Keratinocyte (primary cell): Measurements from ENCODE around the gene PAQR4. TPM values are rescaled to one million over a fixed set of nuclear protein-coding genes. Genes with fewer than 3 reads are reported as not detected.

ENCODE experiments used
- DNase-seq: peaks from one replicate; pipeline ENCODE4 v3.0.0-alpha.2; 2011; ENCODE audit warnings: low read depth, missing footprints, low spot score
- FAIRE-seq: peaks from 2 replicates; lab custom pipeline; 2011; peaks lifted over from hg19 to GRCh38; lab: Jason Lieb, UNC
- H2AFZ ChIP-seq: 2 replicates; pipeline ENCODE4 v1.6.0; 2012; ENCODE audit warnings: low read length, control low read depth, inconsistent platforms; ENCODE audit not compliant: control insufficient read depth
- H3K27ac ChIP-seq: 2 replicates; pipeline ENCODE4 v1.5.1; 2011; ENCODE audit warnings: low read length; ENCODE audit not compliant: control insufficient read depth, insufficient read depth
- H3K27me3 ChIP-seq: 3 replicates; pipeline ENCODE4 v1.6.0; 2011; ENCODE audit warnings: low read length; ENCODE audit not compliant: control insufficient read depth, insufficient read depth; ENCODE audit errors: extremely low read depth
- H3K36me3 ChIP-seq, 2 experiments: 2 replicates in 1 of 2; 3 replicates in 1 of 2; pipeline ENCODE4 v1.5.1; 2011; ENCODE audit warnings: low read length in 2 of 2, mild to moderate bottlenecking in 1 of 2; ENCODE audit not compliant: control insufficient read depth in 2 of 2, insufficient read depth in 2 of 2; ENCODE audit errors: extremely low read depth in 1 of 2
- H3K4me1 ChIP-seq: 3 replicates; pipeline ENCODE4 v1.5.1; 2011; ENCODE audit warnings: low read length; ENCODE audit not compliant: control insufficient read depth, insufficient read depth; ENCODE audit errors: extremely low read depth
- H3K4me2 ChIP-seq: 3 replicates; pipeline ENCODE4 v1.6.0; 2011; ENCODE audit warnings: low read depth, low read length; ENCODE audit not compliant: control insufficient read depth, insufficient read depth; ENCODE audit errors: extremely low read depth
- H3K4me3 ChIP-seq, 3 experiments: fragments of 200-600 bp in 1 of 3; sonication (generic) in 1 of 3; 2 replicates in 2 of 3; 3 replicates in 1 of 3; pipeline ENCODE4 v1.5.1; 2011 to 2016; ENCODE audit warnings: low read length in 3 of 3, mild to moderate bottlenecking in 3 of 3, control low read depth in 2 of 3, inconsistent platforms in 1 of 3, low read depth in 1 of 3, mixed read lengths in 1 of 3, mixed run types in 1 of 3, moderate library complexity in 1 of 3; ENCODE audit not compliant: control insufficient read depth in 2 of 3, insufficient read depth in 2 of 3; ENCODE audit errors: extremely low read depth in 1 of 3
- H3K79me2 ChIP-seq: 2 replicates; pipeline ENCODE4 v1.6.0; 2012; ENCODE audit warnings: low read length; ENCODE audit not compliant: control insufficient read depth, insufficient read depth
- H3K9ac ChIP-seq: 3 replicates; pipeline ENCODE4 v1.6.0; 2011; ENCODE audit warnings: low read length; ENCODE audit not compliant: control insufficient read depth, insufficient read depth; ENCODE audit errors: extremely low read depth
- H3K9me1 ChIP-seq: 3 replicates; pipeline ENCODE4 v1.6.0; 2011; ENCODE audit warnings: low read length; ENCODE audit not compliant: control insufficient read depth, insufficient read depth; ENCODE audit errors: extremely low read depth
- H3K9me3 ChIP-seq: 2 replicates; pipeline ENCODE4 v1.5.1; 2012; ENCODE audit warnings: low read depth, low read length; ENCODE audit not compliant: control insufficient read depth
- H4K20me1 ChIP-seq: 3 replicates; pipeline ENCODE4 v1.6.0; 2011; ENCODE audit warnings: low read length; ENCODE audit not compliant: control insufficient read depth, insufficient read depth; ENCODE audit errors: extremely low read depth
- CTCF ChIP-seq, 3 experiments: IDR thresholded peaks in 1 of 3; conservative IDR thresholded peaks in 1 of 3; optimal IDR thresholded peaks in 1 of 3; 2 replicates in 2 of 3; 3 replicates in 1 of 3; pipeline versions ENCODE3 to v1.5.1; 2011; ENCODE audit warnings: low read length in 3 of 3, mild to moderate bottlenecking in 3 of 3, moderate library complexity in 2 of 3, control low read depth in 1 of 3, inconsistent platforms in 1 of 3; ENCODE audit not compliant: insufficient read depth in 2 of 3; ENCODE audit errors: extremely low read depth in 1 of 3
- EZH2 ChIP-seq: IDR thresholded peaks from one replicate; pipeline ENCODE4 v1.6.1; 2012; ENCODE audit warnings: inconsistent platforms, mild to moderate bottlenecking, low read length, moderate library complexity
- dilution Hi-C: fragments of 300-500 bp; cut with MboI; formaldehyde crosslinking; loops from one replicate; pipeline ENCODE4 v1.7.0; 2020; ENCODE audit warnings: low sequenced_read_pairs; ENCODE audit not compliant: extremely low pct_ligation_motif_present
- polyA plus RNA-seq, 5 experiments: library from polyadenylated mRNA; depleted of rRNA in 3 of 5; stranded (reverse) in 3 of 5; stranded (forward) in 1 of 5; unstranded in 1 of 5; fragments of >200 nt; gene quantifications; 1 replicate in 1 of 5; 2 replicates in 3 of 5; 3 replicates in 1 of 5; pipeline versions ENCODE4 v1.2.1 to v1.2.3, GENCODE V29; 2011 to 2012; ENCODE audit warnings: missing spikeins in 2 of 5, low read depth in 1 of 5, low replicate concordance in 1 of 5
- small RNA-seq, 3 experiments: library from RNA; depleted of rRNA; stranded (forward); fragments of <200 nt; gene quantifications; one replicate each; pipeline ENCODE3, GENCODE V24; 2012; ENCODE audit warnings: low read depth in 3 of 3, low replicate concordance in 1 of 3; ENCODE audit not compliant: insufficient read length in 3 of 3

The PAQR4 gene
- polyA plus RNA-seq, 1 donor (not counting 4 experiments of a cell fraction or from before 2014, with no cell fraction given): 16.8 TPM

- H3K36me3 ChIP-seq: peaks cover 14 to 28% of the 10 kb centered on the region in 2 experiments
- no peaks in the 10 kb centered on the region for H4K20me1 ChIP-seq
- FAIRE-seq: no peak
- TF ChIP-seq CTCF (optimal IDR thresholded peaks at IDR 0.05 in 1 of 3, IDR thresholded peaks at IDR 0.05 in 1 of 3, conservative IDR thresholded peaks at IDR 0.05 in 1 of 3; ENCODE audit: extremely low read depth in 1 of 3, insufficient read depth in 2 of 3, low read length in 3 of 3) (no peak), EZH2 (no peak)
- H3K4me3 ChIP-seq: peak overlapping the region; percentile 80 to 85 (median 84)
- DNase-seq: no peak
- no peaks in the 10 kb centered on the region for H3K9me3 ChIP-seq
- no peaks in the 10 kb centered on the region for H3K79me2 ChIP-seq
- peak overlapping the region; percentile 81 for H3K4me2 ChIP-seq
- dilution Hi-C loops: no loop called here
- peak overlapping the region; percentile 97 for H3K27ac ChIP-seq
- no peaks in the 10 kb centered on the region for H3K9me1 ChIP-seq
- no peaks in the 10 kb centered on the region for H3K27me3 ChIP-seq
- H3K9ac ChIP-seq: peak overlapping the region; percentile 97
- H2AFZ ChIP-seq: no peak overlapping the region
- H3K4me1 ChIP-seq: peaks cover 25% of the 10 kb centered on the region
Measured at GRCh38 chr16:3022684-3023414, 53.7 kb downstream of the PAQR4 start.

Small RNA genes within 50 kb of the gene (small RNA-seq; reads per million reads assigned to genes)
- 0 to 0.25 (median 0) reads per million in 3 experiments for gene LINC00514

Other genes with a start within 250 kb of the PAQR4 start
- 0.20 to 0.67 TPM (median 0.22 TPM) in 3 replicates for gene PRSS27, start 249.1 kb upstream of the PAQR4 start, polyA plus RNA-seq
- 74.1 to 120 TPM (median 101 TPM) in 3 replicates for gene SRRM2, start 216.7 kb upstream of the PAQR4 start, polyA plus RNA-seq
- gene ELOB, start 192.1 kb upstream of the PAQR4 start, polyA plus RNA-seq: 150 to 593 TPM (median 235 TPM) in 3 replicates
- not detected in 3 replicates for gene PRSS33, start 181.8 kb upstream of the PAQR4 start, polyA plus RNA-seq
- gene PRSS41, start 170.9 kb upstream of the PAQR4 start, polyA plus RNA-seq: not detected in 3 replicates
- 0.52 to 1.0 TPM (median 0.99 TPM) in 3 replicates for gene PRSS21, start 152.1 kb upstream of the PAQR4 start, polyA plus RNA-seq
- 1.7 to 2.6 TPM (median 2.1 TPM) in 3 replicates for gene ZG16B, start 139.0 kb upstream of the PAQR4 start, polyA plus RNA-seq
- gene PRSS22, start 111.2 kb upstream of the PAQR4 start, polyA plus RNA-seq: 2.2 to 3.7 TPM (median 3.5 TPM) in 3 replicates
- gene FLYWCH2, start 86.1 kb upstream of the PAQR4 start, polyA plus RNA-seq: 10.1 to 20.7 TPM (median 13.6 TPM) in 3 replicates
- 16.2 to 21.7 TPM (median 20.2 TPM) in 3 replicates for gene FLYWCH1, start 57.4 kb upstream of the PAQR4 start, polyA plus RNA-seq
- gene KREMEN2, start 5.1 kb upstream of the PAQR4 start, polyA plus RNA-seq: 3.3 to 7.4 TPM (median 3.8 TPM) in 3 replicates
- 3.0 to 16.0 TPM (median 6.9 TPM) in 3 replicates for gene PKMYT1, start 11.1 kb downstream of the PAQR4 start, polyA plus RNA-seq
- 0.02 TPM in 1 of 3 replicates, not detected in the others for gene CLDN9, start 43.6 kb downstream of the PAQR4 start, polyA plus RNA-seq
- gene CLDN6, start 48.8 kb downstream of the PAQR4 start, polyA plus RNA-seq: 0.12 TPM in 1 of 3 replicates, not detected in the others
- 147 to 250 TPM (median 188 TPM) in 3 replicates for gene TNFRSF12A, start 51.0 kb downstream of the PAQR4 start, polyA plus RNA-seq
- gene HCFC1R1, start 54.6 kb downstream of the PAQR4 start, polyA plus RNA-seq: 12.8 to 19.2 TPM (median 13.0 TPM) in 3 replicates
- 10.2 to 15.5 TPM (median 10.3 TPM) in 3 replicates for gene THOC6, start 54.7 kb downstream of the PAQR4 start, polyA plus RNA-seq
- gene BICDL2, start 67.6 kb downstream of the PAQR4 start, polyA plus RNA-seq: 0.91 to 2.8 TPM (median 1.3 TPM) in 3 replicates
- gene MMP25, start 77.2 kb downstream of the PAQR4 start, polyA plus RNA-seq: 0.09 to 0.17 TPM (median 0.17 TPM) in 3 replicates
- 0.28 to 0.67 TPM (median 0.31 TPM) in 3 replicates for gene IL32, start 96.3 kb downstream of the PAQR4 start, polyA plus RNA-seq
- not detected in 3 replicates for gene ZSCAN10, start 129.9 kb downstream of the PAQR4 start, polyA plus RNA-seq
- gene ZNF205, start 143.2 kb downstream of the PAQR4 start, polyA plus RNA-seq: 6.0 to 8.7 TPM (median 8.1 TPM) in 3 replicates
- gene ZNF213, start 165.7 kb downstream of the PAQR4 start, polyA plus RNA-seq: 0.51 to 1.1 TPM (median 0.62 TPM) in 3 replicates
- 0.51 to 0.89 TPM (median 0.58 TPM) in 3 replicates for gene OR1F1, start 218.9 kb downstream of the PAQR4 start, polyA plus RNA-seq